DMS53 treated with DMSO at 0.1 percent for 48 hours (cell line): ENCODE measurements around the gene FJX1.
"Not testable (repeated sequence)": the region's sequence is repeated elsewhere in the genome, so short reads cannot be mapped to it uniquely, and the experiment has no call there.

Experiments used
- DNase-seq: peaks from one replicate; lab custom pipeline; 2025; ENCODE audit not compliant: unreplicated experiment; lab: John Stamatoyannopoulos, UW

Gene FJX1

DNA sequence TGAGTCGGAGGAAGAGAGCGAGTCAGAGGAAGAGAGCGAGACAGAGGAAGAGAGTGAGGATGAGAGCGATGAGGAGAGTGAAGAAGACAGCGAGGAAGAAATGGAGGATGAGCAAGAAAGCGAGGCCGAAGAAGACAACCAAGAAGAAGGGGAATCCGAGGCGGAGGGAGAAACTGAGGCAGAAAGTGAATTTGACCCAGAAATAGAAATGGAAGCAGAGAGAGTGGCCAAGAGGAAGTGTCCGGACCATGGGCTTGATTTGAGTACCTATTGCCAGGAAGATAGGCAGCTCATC is 45.1 kb downstream of the FJX1 start:
- no peak for DNase-seq

DNA sequence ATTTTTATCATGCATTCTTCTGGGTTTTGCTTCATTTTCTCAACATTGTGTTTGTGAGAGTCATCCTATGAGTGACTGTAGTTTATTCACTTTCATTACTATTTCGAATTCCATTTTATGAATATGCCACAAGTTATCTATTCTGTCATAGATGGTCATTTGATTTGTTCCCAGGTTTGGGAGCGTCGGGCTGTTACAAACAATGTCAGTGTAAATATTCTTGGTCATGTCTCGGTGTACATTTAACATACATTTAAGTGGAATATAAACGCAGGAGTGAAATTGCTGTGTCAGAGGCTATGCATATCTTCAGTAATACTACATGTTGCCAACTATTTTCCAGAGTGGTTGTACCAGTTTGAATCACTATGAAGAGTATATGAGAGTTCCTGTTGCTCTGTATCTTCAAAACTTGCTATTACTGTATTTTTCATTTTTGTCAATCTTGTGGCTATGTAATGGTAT is 46.7 kb downstream of the FJX1 start:
- DNase-seq: no peak

DNA sequence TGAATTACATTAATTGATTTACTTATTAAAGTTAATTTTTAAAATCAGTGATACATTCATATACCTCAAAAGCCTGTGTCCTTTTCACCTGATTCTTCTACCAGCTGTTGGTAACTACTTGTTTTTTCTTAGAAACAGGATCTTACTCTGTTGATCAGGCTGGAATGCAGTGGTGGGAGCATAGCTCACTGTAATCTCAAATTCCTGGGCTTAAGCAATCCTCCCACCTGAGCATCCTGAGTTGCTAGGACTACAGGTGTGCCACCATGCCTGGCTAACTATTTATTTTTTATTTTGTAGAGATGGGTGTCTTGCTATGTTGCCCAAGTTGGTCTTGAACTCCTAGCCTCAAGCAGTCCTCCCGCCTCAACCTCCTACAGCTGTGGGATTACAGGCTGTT is 49.0 kb downstream of the FJX1 start:
- DNase-seq: no peak

DNA sequence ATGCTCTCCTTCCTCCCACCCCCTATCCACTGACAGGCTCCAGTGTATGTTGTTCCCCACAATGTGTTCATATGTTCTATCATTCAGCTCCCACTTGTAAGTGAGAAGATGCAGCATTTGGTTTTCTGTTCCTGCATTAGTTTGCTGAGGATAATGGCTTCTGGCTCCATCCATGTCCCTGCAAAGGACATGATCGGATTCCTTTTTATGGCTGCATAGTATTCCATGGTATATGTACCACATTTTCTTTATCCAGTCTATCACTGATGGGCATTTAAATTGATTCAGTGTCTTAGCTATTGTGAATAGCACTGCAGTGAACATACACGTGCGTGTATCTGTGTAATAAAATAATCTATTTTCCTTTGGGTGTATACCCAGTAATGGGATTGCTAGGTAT is 50.1 kb downstream of the FJX1 start:
- not testable (repeated sequence) for DNase-seq
